ENCODE data around the gene PABPC1L. TPM values are rescaled to one million over a fixed set of nuclear protein-coding genes. Genes with fewer than 3 reads are reported as not detected.
A peak's percentile ranks its signal among the peaks of the same experiment; 100 is the strongest.

The PABPC1L gene
- total RNA-seq, 2 experiments from 2014 or later = 71.0 to 72.8 TPM

DNA sequence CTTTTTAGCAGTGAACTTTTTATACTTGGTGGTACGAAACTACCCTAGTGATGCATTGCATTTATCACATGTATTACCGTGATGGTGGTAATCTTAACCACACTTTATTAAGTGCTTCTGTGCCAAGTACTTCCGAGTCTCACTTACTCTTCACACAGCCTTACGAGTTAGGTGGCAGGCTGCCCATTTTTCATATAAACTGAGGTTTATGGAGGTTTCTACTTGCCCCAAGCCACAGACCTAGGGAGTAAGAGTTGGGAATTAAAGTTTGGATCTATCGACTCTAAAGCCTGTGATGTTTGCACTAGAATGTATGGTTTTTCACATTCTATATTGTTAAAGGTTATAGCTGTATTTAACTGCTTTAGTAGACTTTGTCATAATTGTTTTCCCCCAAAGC lies 5.5 kb upstream of the PABPC1L start:
- Mint-ChIP-seq H3K27me3 (ENCODE audit: low read depth) (no peaks in the 10 kb centered on the region), H3K9me3 (no peaks in the 10 kb centered on the region), H3K4me1 (ENCODE audit: low read depth) (peaks cover 33% of the 10 kb centered on the region), H3K27ac (no peak overlapping the region), H3K36me3 (ENCODE audit: low read depth) (peaks cover 39% of the 10 kb centered on the region), H3K4me3 (no peak overlapping the region)
- CTCF ChIA-PET = no interaction called here
- intact Hi-C loops (cut with micrococcal nuclease) = no loop called here
- no peak for DNase-seq

DNA sequence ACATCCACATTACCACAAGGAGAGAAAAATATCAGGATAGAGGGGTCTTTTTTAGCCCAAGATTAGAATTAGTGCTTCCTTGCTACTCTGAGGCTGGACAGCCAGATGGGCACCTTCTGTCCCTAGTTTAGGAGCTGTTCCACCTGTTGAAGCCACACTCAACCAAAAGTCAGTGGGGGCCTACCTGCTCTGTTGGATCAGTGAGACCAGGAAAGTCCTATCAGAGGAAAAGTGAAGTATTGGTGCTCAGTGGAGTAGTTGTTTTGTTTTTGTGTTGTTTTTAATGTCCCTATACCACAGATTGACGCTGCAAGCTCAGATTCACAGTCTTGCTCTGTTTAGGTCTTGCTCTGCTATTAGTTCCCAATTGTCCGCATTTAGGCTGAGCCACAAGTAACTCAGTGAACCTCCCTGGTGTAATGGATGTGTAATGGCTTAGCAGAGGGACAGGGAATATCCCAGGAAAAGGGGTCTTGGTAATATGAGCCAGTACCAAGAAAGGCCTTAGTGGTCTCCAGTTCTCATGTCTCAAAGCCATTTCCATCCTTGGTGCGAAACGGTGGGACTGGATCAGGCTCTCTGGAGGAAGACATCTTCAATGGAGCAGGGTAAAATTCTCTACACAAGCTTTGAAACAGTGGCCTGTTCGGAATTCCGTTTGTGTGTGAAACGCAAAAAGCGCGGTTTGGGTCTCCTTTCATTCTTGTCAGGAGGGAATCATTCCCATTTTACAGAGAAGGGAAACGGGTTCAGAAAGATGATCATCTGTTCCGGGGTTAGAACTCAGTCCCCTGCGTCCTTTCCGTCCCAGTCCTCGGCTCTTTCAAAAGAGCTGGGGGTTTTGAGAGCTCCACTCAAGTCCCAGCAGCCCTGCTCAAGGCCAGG lies 631 bp upstream of the PABPC1L start:
- no peak for DNase-seq
- no peaks in the 10 kb centered on the region for H3K27me3 Mint-ChIP-seq (ENCODE audit: low read depth)
- no peaks in the 10 kb centered on the region for H3K9me3 Mint-ChIP-seq
- H3K27ac Mint-ChIP-seq = peak overlapping the region; percentile 66
- CTCF ChIA-PET = interaction anchor here (1.2 to 2.5 kb wide), 5 partner anchors 17 to 1636 kb away, joined by 3 to 12 read pairs (median 4); no protein-coding TSS in a partner anchor
- peaks cover 36% of the 10 kb centered on the region for H3K36me3 Mint-ChIP-seq (ENCODE audit: low read depth)
- intact Hi-C loops (cut with micrococcal nuclease) = loop anchor here (1.0 kb wide), 1 partner anchor 23 kb away; no protein-coding TSS in a partner anchor
- peak overlapping the region; percentile 88 for H3K4me3 Mint-ChIP-seq
- peaks cover 27% of the 10 kb centered on the region for H3K4me1 Mint-ChIP-seq (ENCODE audit: low read depth)

DNA sequence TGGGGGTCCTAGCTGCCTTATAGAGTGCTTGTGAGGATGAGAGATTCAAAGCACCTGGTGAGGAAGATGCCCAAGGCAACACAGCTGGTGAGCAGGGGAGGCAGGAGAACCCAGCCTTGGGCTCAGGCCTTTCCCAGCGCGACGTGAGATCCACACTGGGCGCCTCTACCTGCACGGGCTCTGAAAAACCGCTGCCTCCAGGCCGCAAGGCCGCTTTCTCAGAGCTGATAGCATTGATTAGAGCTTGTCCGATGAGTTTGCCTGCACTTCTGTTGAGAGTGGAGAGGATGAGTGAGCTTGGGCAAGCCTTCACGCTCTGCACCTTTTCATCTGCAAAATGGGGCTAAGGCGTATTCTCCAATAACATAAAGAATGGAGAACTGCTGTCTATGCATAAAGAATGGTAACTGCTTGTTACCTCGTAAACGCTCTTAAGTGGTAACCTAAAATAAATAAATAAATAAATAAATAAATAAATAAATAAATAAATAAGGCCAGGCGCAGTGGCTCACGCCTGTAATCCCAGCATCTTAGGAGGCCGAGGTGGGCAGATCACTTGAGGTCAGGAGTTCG lies 916 bp downstream of the PABPC1L start:
- Mint-ChIP-seq H3K27ac (no peak overlapping the region), H3K4me1 (ENCODE audit: low read depth) (peaks cover 37% of the 10 kb centered on the region), H3K4me3 (peak overlapping the region; percentile 88), H3K36me3 (ENCODE audit: low read depth) (peaks cover 35% of the 10 kb centered on the region), H3K27me3 (ENCODE audit: low read depth) (no peaks in the 10 kb centered on the region), H3K9me3 (no peaks in the 10 kb centered on the region)
- DNase-seq = no peak
- CTCF ChIA-PET = interaction anchor here (1.3 to 2.5 kb wide), 4 partner anchors 18 to 382 kb away, joined by 3 to 12 read pairs (median 5); no protein-coding TSS in a partner anchor
- intact Hi-C loops (cut with micrococcal nuclease) = loop anchor here (1.0 to 2.0 kb wide), 2 partner anchors 49 to 186 kb away; no protein-coding TSS in a partner anchor

DNA sequence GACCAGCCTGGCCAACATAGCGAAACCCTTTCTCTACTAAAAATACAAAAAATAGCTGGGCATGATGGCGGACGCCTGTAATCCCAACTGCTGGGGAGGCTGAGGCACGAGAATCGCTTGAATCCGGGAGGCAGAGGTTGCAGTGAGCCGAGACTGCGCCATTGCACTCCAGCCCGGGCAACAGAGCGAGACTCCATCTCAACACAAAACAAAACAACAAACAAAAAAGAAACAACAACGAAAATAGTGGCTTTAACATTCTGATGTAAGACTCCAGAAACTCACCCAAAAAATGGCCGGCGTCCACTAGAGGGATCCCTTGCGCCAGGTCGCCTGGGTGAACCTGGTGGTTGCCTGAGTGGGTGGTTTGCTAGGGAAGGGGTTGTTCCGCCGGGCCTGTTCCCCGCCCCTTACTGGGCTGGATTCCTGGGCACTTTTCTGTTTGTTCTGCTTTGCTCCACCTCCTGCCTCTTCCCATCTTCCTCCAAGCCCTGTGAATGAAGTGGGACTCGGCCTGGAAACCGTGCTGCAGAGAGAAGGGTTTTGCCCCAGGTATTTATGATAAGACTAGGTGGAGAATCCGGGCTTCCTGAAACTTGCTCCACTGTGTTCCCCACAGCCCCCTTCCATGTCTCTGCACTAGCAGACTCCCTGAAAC lies 1.5 kb downstream of the PABPC1L start:
- peaks cover 30% of the 10 kb centered on the region for H3K36me3 Mint-ChIP-seq (ENCODE audit: low read depth)
- peak overlapping the region; percentile 60 for H3K4me3 Mint-ChIP-seq
- DNase-seq = peak; percentile 75
- no peaks in the 10 kb centered on the region for H3K27me3 Mint-ChIP-seq (ENCODE audit: low read depth)
- CTCF ChIA-PET = interaction anchor here (1.0 to 2.5 kb wide), 4 partner anchors 40 to 381 kb away, joined by 3 to 12 read pairs (median 4); no protein-coding TSS in a partner anchor
- H3K4me1 Mint-ChIP-seq (ENCODE audit: low read depth) = peaks cover 37% of the 10 kb centered on the region
- H3K9me3 Mint-ChIP-seq = no peaks in the 10 kb centered on the region
- intact Hi-C loops (cut with micrococcal nuclease) = loop anchor here (2.0 kb wide), 1 partner anchor 185 kb away; no protein-coding TSS in a partner anchor
- H3K27ac Mint-ChIP-seq = no peak overlapping the region

DNA sequence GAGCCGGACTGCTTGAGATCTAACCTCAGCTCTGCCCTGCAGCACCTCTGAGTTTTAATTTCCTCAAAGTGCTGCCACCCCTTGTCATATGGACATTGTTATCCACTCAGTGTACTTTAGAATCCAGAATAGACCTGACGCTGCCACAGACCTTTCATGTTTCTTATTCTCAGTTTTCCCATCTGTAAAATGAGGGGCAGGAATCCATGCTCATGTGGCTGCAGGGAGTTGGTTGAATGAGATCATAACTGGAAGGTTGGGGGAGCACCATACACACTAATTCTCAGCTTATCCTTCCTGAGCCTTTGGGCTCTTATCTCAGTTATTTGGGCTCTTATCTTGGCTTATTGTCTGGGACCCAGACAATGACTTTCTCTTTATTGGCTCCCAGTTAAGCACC lies 2.3 kb downstream of the PABPC1L start:
- intact Hi-C loops (cut with micrococcal nuclease) = no loop called here
- peaks cover 26% of the 10 kb centered on the region for H3K36me3 Mint-ChIP-seq (ENCODE audit: low read depth)
- DNase-seq = no peak
- CTCF ChIA-PET = interaction anchor here (1.0 to 1.5 kb wide), 2 partner anchors 39 to 181 kb away, joined by 3 read pairs; no protein-coding TSS in a partner anchor
- H3K4me3 Mint-ChIP-seq = no peak overlapping the region
- H3K27me3 Mint-ChIP-seq (ENCODE audit: low read depth) = no peaks in the 10 kb centered on the region
- H3K4me1 Mint-ChIP-seq (ENCODE audit: low read depth) = peaks cover 37% of the 10 kb centered on the region
- H3K27ac Mint-ChIP-seq = no peak overlapping the region
- H3K9me3 Mint-ChIP-seq = no peaks in the 10 kb centered on the region

DNA sequence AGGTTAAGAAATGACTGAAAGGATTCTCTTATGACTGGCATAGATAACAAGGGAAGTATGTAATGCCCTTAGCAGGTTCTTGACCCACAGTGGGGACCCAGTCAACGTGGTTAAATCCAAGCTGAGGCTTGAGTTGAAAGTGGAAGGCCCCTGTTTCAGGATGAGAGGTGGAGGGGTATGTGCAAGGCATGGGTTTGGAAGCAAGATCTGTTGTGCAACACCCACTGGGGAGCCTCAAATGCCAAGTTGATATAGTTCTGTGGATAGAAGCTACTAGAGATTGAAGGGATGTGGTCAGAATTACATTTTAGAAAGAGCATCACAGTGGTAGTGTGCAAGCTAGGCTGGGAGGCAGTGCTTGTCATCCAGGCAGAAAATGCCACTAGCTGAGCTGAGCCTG lies 5.1 kb downstream of the PABPC1L start:
- Mint-ChIP-seq H3K27ac (no peak overlapping the region), H3K4me1 (ENCODE audit: low read depth) (peaks cover 26% of the 10 kb centered on the region), H3K27me3 (ENCODE audit: low read depth) (no peaks in the 10 kb centered on the region), H3K9me3 (no peaks in the 10 kb centered on the region), H3K4me3 (no peak overlapping the region), H3K36me3 (ENCODE audit: low read depth) (peaks cover 29% of the 10 kb centered on the region)
- intact Hi-C loops (cut with micrococcal nuclease) = no loop called here
- CTCF ChIA-PET = interaction anchor here (0.7 kb wide), 1 partner anchor 178 kb away, joined by 3 read pairs; no protein-coding TSS in a partner anchor
- DNase-seq = peak; percentile 18

DNA sequence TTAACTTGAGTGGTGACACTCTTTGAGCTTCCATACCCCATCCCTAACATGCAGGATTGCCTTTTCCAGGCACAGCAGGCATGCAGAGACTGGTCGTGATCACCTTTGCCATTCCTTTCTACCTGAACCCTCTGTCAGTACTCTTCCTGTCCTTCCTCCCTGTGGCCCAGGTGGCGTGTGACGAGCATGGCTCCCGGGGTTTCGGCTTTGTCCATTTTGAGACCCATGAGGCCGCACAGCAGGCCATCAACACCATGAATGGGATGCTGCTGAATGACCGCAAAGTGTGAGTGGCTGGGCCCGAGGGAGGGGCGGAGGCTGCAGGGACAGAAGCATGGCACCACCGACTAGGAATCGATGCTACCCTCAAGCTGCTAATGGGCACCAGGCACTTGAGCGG lies 6.7 kb downstream of the PABPC1L start:
- intact Hi-C loops (cut with micrococcal nuclease) = no loop called here
- CTCF ChIA-PET = interaction anchor here (0.6 kb wide), 1 partner anchor 188 kb away, joined by 3 read pairs; no protein-coding TSS in a partner anchor
- Mint-ChIP-seq H3K27ac (no peak overlapping the region), H3K4me3 (no peak overlapping the region), H3K27me3 (ENCODE audit: low read depth) (no peaks in the 10 kb centered on the region), H3K4me1 (ENCODE audit: low read depth) (peaks cover 17% of the 10 kb centered on the region), H3K36me3 (ENCODE audit: low read depth) (peaks cover 34% of the 10 kb centered on the region), H3K9me3 (no peaks in the 10 kb centered on the region)
- no peak for DNase-seq

DNA sequence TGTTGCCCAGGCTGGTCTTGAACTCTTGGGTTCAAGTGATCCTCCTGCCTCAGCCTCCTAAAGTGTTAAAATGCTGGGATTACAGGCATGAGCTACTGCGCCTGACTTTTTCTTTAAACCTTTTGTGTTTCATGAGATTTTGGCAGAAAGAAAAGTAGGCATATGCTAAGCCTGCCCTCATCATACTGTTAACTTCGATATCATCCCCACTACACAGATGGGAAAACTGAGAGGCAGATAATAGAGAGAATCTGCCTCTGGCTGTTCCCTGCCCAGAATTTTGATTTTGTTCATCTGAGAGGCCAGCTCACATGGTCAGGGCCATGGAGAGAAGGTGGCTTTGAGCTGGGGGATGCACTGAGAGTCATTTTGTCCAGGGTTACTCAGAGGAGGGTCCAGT lies 7.5 kb downstream of the PABPC1L start:
- CTCF ChIA-PET = interaction anchor here (1.0 kb wide), 1 partner anchor 179 kb away, joined by 3 read pairs; no protein-coding TSS in a partner anchor
- DNase-seq = no peak
- no peaks in the 10 kb centered on the region for H3K27me3 Mint-ChIP-seq (ENCODE audit: low read depth)
- H3K36me3 Mint-ChIP-seq (ENCODE audit: low read depth) = peaks cover 38% of the 10 kb centered on the region
- H3K4me3 Mint-ChIP-seq = no peak overlapping the region
- peaks cover 15% of the 10 kb centered on the region for H3K4me1 Mint-ChIP-seq (ENCODE audit: low read depth)
- H3K27ac Mint-ChIP-seq = no peak overlapping the region
- H3K9me3 Mint-ChIP-seq = no peaks in the 10 kb centered on the region
- intact Hi-C loops (cut with micrococcal nuclease) = no loop called here

DNA sequence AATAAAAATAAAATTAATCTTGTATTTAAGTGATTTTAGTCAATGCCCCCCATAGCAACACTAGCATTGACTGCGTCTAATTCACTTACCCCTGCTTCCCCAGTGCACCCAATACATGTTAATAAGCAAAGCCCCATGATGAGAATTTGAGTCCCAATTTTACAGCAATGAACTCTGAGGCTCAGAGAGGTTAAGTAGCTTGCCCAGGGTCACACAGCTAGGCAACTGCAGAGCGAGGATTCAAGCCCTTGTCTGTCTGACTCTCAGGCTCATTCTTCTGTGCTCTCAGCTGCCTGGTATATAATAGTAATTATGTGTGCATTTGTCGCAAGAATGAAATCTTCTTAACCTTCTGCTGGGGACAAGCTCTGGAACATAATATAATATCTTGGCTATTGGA lies 8.5 kb downstream of the PABPC1L start:
- intact Hi-C loops (cut with micrococcal nuclease) = no loop called here
- CTCF ChIA-PET = interaction anchor here (1.0 kb wide), 1 partner anchor 178 kb away, joined by 3 read pairs; no protein-coding TSS in a partner anchor
- no peak overlapping the region for H3K4me3 Mint-ChIP-seq
- H3K9me3 Mint-ChIP-seq = no peaks in the 10 kb centered on the region
- peaks cover 39% of the 10 kb centered on the region for H3K36me3 Mint-ChIP-seq (ENCODE audit: low read depth)
- peaks cover 15% of the 10 kb centered on the region for H3K4me1 Mint-ChIP-seq (ENCODE audit: low read depth)
- no peak for DNase-seq
- no peaks in the 10 kb centered on the region for H3K27me3 Mint-ChIP-seq (ENCODE audit: low read depth)
- no peak overlapping the region for H3K27ac Mint-ChIP-seq

DNA sequence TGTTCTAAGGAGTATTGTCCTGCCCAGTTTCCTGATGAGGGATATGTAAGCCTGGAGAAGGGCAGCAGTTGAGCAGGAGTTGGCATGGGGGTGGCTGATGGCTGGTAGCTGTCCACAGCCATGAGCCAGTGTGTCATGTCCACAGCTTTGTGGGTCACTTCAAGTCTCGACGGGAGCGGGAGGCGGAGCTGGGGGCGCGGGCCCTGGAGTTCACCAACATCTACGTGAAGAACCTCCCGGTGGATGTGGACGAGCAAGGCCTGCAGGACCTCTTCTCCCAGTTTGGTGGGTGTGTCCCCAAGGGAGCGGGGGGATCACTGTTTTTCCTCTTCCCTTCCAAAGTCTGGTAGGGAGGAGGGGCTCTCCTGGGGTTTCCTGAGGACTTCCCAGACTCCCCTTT lies 8.9 kb downstream of the PABPC1L start:
- Mint-ChIP-seq H3K9me3 (no peaks in the 10 kb centered on the region), H3K27ac (no peak overlapping the region), H3K4me1 (ENCODE audit: low read depth) (peaks cover 12% of the 10 kb centered on the region), H3K4me3 (no peak overlapping the region), H3K27me3 (ENCODE audit: low read depth) (no peaks in the 10 kb centered on the region), H3K36me3 (ENCODE audit: low read depth) (peaks cover 38% of the 10 kb centered on the region)
- intact Hi-C loops (cut with micrococcal nuclease) = no loop called here
- no peak for DNase-seq
- CTCF ChIA-PET = interaction anchor here (1.0 kb wide), 1 partner anchor 177 kb away, joined by 3 read pairs; no protein-coding TSS in a partner anchor

DNA sequence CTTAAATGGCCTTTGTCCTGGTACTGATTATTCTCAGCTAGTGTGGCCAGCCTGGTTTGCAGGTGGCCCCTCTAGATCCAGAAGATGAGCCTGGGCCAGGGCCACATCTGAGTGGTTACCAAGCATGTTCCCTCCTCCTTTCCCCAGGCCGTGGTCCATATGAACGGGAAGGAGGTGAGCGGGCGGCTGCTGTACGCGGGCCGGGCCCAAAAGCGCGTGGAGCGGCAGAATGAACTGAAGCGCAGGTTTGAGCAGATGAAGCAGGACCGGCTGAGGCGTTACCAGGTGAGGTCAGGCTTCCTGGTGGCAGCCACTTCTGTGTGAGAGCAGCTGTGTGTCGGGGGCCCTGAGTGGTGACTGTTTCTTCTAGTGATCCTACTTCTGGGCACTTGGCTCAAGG lies 11.6 kb downstream of the PABPC1L start:
- CTCF ChIA-PET = no interaction called here
- DNase-seq = no peak
- no peaks in the 10 kb centered on the region for H3K27me3 Mint-ChIP-seq (ENCODE audit: low read depth)
- no peak overlapping the region for H3K27ac Mint-ChIP-seq
- peaks cover 33% of the 10 kb centered on the region for H3K36me3 Mint-ChIP-seq (ENCODE audit: low read depth)
- H3K4me1 Mint-ChIP-seq (ENCODE audit: low read depth) = no peaks in the 10 kb centered on the region
- H3K9me3 Mint-ChIP-seq = no peaks in the 10 kb centered on the region
- intact Hi-C loops (cut with micrococcal nuclease) = no loop called here
- H3K4me3 Mint-ChIP-seq = no peak overlapping the region

DNA sequence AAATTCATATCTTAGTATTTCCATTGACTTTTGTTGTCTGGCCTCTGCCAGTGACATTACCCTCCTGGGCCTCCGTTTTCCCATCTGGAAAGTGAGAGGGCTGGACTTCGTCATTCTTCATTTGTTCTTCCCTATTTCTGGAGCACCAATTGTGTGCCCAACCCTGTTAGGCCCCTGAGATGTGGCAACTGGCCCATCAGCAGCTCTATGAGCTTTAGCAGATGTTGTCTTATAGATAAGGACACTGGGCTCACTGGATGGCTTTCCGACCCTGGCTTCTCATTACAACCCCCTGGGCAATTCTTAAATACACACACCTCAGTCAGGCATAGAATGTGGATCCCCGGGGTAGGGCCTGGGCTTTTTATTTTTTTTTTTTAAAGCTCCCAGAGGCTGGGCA lies 14.7 kb downstream of the PABPC1L start:
- no peaks in the 10 kb centered on the region for H3K27me3 Mint-ChIP-seq (ENCODE audit: low read depth)
- no peaks in the 10 kb centered on the region for H3K4me1 Mint-ChIP-seq (ENCODE audit: low read depth)
- peaks cover 33% of the 10 kb centered on the region for H3K36me3 Mint-ChIP-seq (ENCODE audit: low read depth)
- CTCF ChIA-PET = interaction anchor here (0.6 kb wide), 1 partner anchor 147 kb away, joined by 3 read pairs; no protein-coding TSS in a partner anchor
- H3K27ac Mint-ChIP-seq = no peak overlapping the region
- DNase-seq = no peak
- H3K4me3 Mint-ChIP-seq = no peak overlapping the region
- intact Hi-C loops (cut with micrococcal nuclease) = no loop called here
- H3K9me3 Mint-ChIP-seq = no peaks in the 10 kb centered on the region
